Measurements from ENCODE around the gene MRPS21. TPM values are rescaled to one million over a fixed set of nuclear protein-coding genes. Genes with fewer than 3 reads are reported as not detected.

The MRPS21 gene
- total RNA-seq, 4 donors from 2014 or later = 34.1 to 49.7 (median 38.0) TPM

GRCh38 chr1:150273311-150273710, 20.4 kb upstream of the MRPS21 start:
- 71 to 79% methylated on average over 1 of the region's 1 CpG for WGBS, 2 donors
- no peak overlapping the region for H3K4me3 ChIP-seq (ENCODE audit: low read depth, poor library complexity, severe bottlenecking)
- no peak for DNase-seq (ENCODE audit: low spot score in 2 of 2)
- TF ChIP-seq POLR2A (IDR thresholded peaks at IDR 0.05) (no peak), CTCF (IDR thresholded peaks at IDR 0.05) (no peak)
- intact Hi-C loops (cut with DNase I; ENCODE audit: low total_unique reads) = no loop called here

GRCh38 chr1:150280138-150280707, 13.4 kb upstream of the MRPS21 start:
- WGBS, 2 donors = 51 to 53% methylated on average over 6 of the region's 6 CpGs
- TF ChIP-seq POLR2A (IDR thresholded peaks at IDR 0.05) (no peak), CTCF (IDR thresholded peaks at IDR 0.05) (no peak)
- H3K4me3 ChIP-seq (ENCODE audit: low read depth, poor library complexity, severe bottlenecking) = no peak overlapping the region
- no peak for DNase-seq (ENCODE audit: low spot score in 2 of 2)
- intact Hi-C loops (cut with DNase I; ENCODE audit: low total_unique reads) = no loop called here

GRCh38 chr1:150281221-150281757, 12.4 kb upstream of the MRPS21 start:
- intact Hi-C loops (cut with DNase I; ENCODE audit: low total_unique reads) = no loop called here
- peak; percentile 58 to 94 for DNase-seq (ENCODE audit: low spot score in 2 of 2)
- WGBS, 2 donors = 2% methylated on average over 15 of the region's 15 CpGs
- peak overlapping the region; percentile 21 for H3K4me3 ChIP-seq (ENCODE audit: low read depth, poor library complexity, severe bottlenecking)
- TF ChIP-seq POLR2A (IDR thresholded peaks at IDR 0.05) (no peak), CTCF (IDR thresholded peaks at IDR 0.05) (peak in 1 of 3 donors; percentile 8)

- DNase-seq (ENCODE audit: low spot score in 2 of 2) = peak; percentile 97 to 98
- no peak for TF ChIP-seq CTCF (IDR thresholded peaks at IDR 0.05)
- peak within 1 kb of the TSS; percentile 21 for H3K4me3 ChIP-seq (ENCODE audit: low read depth, poor library complexity, severe bottlenecking)
- intact Hi-C loops (cut with DNase I; ENCODE audit: low total_unique reads) = no loop called here
- 1% methylated on average over 46 of the region's 46 CpGs for WGBS, 2 donors
Observed at GRCh38 chr1:150281758-150282557, 11.7 kb upstream of the MRPS21 start, which contains the start of gene CIART. TSS of gene CIART (plus strand) at chr1:150282554. CDS start at chr1:150283268, 714 bp downstream.

GRCh38 chr1:150282558-150282958, 11.1 kb upstream of the MRPS21 start:
- intact Hi-C loops (cut with DNase I; ENCODE audit: low total_unique reads) = no loop called here
- peak overlapping the region; percentile 10 for H3K4me3 ChIP-seq (ENCODE audit: low read depth, poor library complexity, severe bottlenecking)
- 2 to 5% methylated on average over 21 of the region's 21 CpGs for WGBS, 2 donors
- peak in 1 of 2 donors; percentile 90 for DNase-seq (ENCODE audit: low spot score in 2 of 2)
- TF ChIP-seq POLR2A (IDR thresholded peaks at IDR 0.05) (no peak), CTCF (IDR thresholded peaks at IDR 0.05) (no peak)
